ENCODE measurements around the gene TIFAB.

DNA sequence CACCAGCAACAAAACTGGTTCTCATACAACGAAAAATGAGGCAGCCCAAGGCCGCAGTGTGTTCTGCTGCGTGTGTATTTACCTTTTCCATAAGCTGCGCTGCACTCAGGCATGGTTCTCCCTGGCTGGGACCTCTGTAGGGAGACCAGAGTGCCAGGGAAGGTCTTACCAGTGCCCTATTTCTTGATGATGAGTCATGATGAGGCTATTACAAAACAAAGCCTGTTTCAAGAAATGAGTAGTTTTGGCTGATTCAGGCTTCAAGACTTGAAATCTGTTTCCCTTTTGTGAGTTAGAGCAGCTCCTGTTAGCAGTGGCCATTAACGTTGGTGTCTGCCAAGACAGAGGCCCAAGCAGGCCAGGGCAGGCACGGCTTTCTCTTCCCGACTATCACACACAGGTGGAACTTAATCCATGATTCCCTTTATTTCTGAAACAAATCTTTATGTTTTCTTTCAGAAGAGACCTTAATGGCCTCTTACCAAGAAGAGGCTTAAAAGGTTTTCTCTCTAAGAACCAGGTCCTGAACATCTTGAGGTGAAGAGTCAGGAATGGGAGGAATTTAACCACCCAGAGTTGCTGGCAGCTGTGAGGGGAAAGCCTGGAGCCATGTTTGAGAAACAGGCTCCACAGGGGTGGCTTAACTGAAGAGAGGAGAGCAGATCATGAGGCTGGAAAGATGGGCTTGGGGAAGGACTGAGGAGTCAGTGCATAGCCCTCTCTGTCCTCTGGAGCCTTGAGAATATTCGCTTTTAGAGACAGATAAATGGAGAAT lies 41.4 kb upstream of the TIFAB start:
- TF ChIP-seq POLR2AphosphoS5 (IDR thresholded peaks at IDR 0.05; ENCODE audit: low read depth, low read length) (no peak), TAF1 (IDR thresholded peaks at IDR 0.05; ENCODE audit: borderline replicate concordance, insufficient read depth, low read length) (no peak)

Data from PFSK-1 (cell line).